Head of caudate nucleus (tissue), 42 donors: ENCODE data around the gene STEAP3.
A peak's percentile ranks its signal among the peaks of the same experiment; 100 is the strongest.
"Not testable (repeated sequence)": the region's sequence is repeated elsewhere in the genome, so short reads cannot be mapped to it uniquely, and the experiment has no call there.

Experiments
- DNase-seq, 42 donors: peaks; one replicate each; pipeline versions ENCODE4 v3.0.0 to v3.0.0-alpha.2; 2020 to 2021; ENCODE audit warnings: mixed read lengths in 7 of 42
- intact Hi-C: fragments of 100-400 bp; cut with DNase I; formaldehyde crosslinking; loops from one replicate; pipeline ENCODE4 v1.15.0; 2022

STEAP3 gene

DNA sequence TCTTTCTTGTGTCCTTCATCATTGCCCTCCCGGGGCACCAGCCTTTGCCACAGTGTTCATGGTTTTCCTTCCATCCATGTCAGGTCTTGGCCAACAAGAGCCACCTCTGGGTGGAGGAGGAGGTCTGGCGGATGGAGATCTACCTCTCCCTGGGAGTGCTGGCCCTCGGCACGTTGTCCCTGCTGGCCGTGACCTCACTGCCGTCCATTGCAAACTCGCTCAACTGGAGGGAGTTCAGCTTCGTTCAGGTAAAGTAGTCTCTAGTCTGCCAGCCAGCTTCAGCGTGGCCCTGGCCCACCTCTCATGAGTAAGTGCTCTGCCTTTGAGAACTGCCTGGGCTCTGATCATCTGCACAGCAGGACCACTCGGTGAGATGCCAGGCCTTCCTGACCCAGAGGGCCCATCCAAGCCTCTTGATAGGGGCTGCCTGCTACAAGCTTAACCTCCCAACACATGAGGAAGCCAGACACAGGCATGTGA, 31.0 kb downstream of the STEAP3 start:
- intact Hi-C loops: no loop called here
- peak in 4 of 42 donors; percentile 2 to 23 (median 10) for DNase-seq

GRCh38 chr2:119255760-119256581, 32.3 kb downstream of the STEAP3 start:
- intact Hi-C loops: no loop called here
- DNase-seq: peak in 3 of 42 donors; percentile 4 to 21 (median 12)

DNA sequence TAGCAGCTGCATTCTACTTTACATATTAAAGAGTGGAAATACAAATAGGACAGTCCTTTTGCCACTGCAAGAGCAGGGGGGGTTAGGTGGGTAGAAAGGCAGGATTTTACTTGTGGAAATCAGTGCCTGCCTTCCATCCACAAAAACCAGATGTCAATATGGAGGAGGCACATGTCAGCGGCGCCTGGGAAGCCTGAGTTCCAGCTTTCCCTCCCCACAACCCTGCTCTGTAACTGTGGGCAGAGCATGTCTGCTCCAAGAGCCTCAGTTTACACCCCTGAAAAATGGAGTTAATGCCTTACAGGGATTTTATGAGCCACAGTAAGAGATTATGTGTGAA, 32.9 kb downstream of the STEAP3 start:
- intact Hi-C loops: no loop called here

GRCh38 chr2:119257198-119257597, 33.6 kb downstream of the STEAP3 start:
- peak in 4 of 42 donors; percentile 1 to 19 (median 6) for DNase-seq
- intact Hi-C loops: no loop called here

More for the DNA sequence above, 32.9 kb downstream of the STEAP3 start:
- DNase-seq: peak in 3 of 42 donors; percentile 6 to 33 (median 10)

DNA sequence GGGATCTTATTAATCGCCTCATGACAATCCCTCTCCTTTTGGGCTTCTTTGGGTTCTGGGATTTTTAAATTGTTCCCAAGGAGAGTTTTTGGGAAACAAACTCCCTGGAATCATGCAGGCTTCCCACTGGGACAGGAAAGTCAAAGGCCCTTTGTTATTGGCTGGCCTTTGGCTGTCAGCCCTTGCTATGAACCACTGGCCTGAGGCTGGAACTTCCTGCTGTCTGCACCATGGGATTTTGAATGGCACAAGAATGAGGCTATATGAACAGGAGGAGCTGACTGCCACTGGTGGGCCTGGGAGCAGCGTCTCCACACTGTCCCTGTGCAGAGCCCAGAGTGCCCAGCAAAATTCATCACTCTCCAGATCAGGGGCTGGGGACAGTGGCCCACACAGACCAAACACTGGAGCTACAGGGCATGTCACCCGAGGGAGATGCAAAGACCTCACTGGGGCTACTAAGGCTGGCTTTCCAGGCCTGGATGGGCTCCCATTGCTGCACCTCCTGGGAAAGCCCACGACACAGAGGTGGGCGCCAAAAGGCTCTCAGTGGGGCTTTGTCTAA, 35.7 kb downstream of the STEAP3 start:
- peak in 25 of 42 donors; percentile 22 to 74 (median 45) for DNase-seq
- intact Hi-C loops: no loop called here

GRCh38 chr2:119260646-119261492, 37.2 kb downstream of the STEAP3 start:
- DNase-seq: peak in 2 of 42 donors; percentile 3 to 26
- intact Hi-C loops: no loop called here

GRCh38 chr2:119261493-119262225, 38.0 kb downstream of the STEAP3 start:
- intact Hi-C loops: no loop called here
- peak in 3 of 42 donors; percentile 3 to 9 (median 7) for DNase-seq

- intact Hi-C loops: no loop called here
- DNase-seq: peak in 2 of 42 donors; percentile 14 to 30
These were observed 39.4 kb downstream of the STEAP3 start for GRCh38 chr2:119263025-119263424.

GRCh38 chr2:119263656-119264055, 40.0 kb downstream of the STEAP3 start:
- peak in 24 of 42 donors; percentile 11 to 62 (median 40) for DNase-seq

GRCh38 chr2:119264781-119265692, 41.4 kb downstream of the STEAP3 start:
- peak in 14 of 42 donors; percentile 24 to 59 (median 32) for DNase-seq
- intact Hi-C loops: no loop called here

More at GRCh38 chr2:119263656-119264055, 40.0 kb downstream of the STEAP3 start:
- intact Hi-C loops: no loop called here

GRCh38 chr2:119265693-119266066, 42.0 kb downstream of the STEAP3 start:
- intact Hi-C loops: no loop called here

GRCh38 chr2:119266091-119266589, 42.5 kb downstream of the STEAP3 start:
- intact Hi-C loops: no loop called here
- peak in 2 of 42 donors; percentile 6 to 13 for DNase-seq

More at GRCh38 chr2:119265693-119266066, 42.0 kb downstream of the STEAP3 start:
- DNase-seq: peak in 2 of 42 donors; percentile 3 to 9

GRCh38 chr2:119267604-119268003, 44.0 kb downstream of the STEAP3 start:
- intact Hi-C loops: no loop called here
- DNase-seq: no peak

DNA sequence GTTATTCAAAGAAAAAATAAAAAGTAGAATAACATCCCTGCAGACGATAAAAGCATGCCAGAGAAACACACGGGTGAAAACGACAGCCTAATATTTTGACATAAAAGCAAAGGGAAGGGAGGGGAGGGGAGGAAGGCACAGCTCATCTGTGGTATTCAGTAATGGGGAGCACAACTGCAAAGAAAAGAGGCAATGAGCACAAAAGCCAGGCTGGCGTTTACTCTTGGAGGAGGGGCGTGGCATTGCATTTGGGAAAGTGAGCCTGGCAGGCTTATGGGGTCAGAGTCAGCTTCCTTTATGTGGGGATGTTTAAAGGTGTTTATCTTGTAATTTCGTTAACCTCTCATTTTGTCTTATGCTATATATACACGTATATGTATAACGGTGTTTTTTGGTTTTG, 53.2 kb downstream of the STEAP3 start:
- intact Hi-C loops: no loop called here
- DNase-seq: no peak

- intact Hi-C loops, DNase-seq: not testable (repeated sequence)
These were observed 54.8 kb downstream of the STEAP3 start for GRCh38 chr2:119278385-119278784.

GRCh38 chr2:119278946-119279345, 55.3 kb downstream of the STEAP3 start:
- intact Hi-C loops: no loop called here
- DNase-seq: no peak

DNA sequence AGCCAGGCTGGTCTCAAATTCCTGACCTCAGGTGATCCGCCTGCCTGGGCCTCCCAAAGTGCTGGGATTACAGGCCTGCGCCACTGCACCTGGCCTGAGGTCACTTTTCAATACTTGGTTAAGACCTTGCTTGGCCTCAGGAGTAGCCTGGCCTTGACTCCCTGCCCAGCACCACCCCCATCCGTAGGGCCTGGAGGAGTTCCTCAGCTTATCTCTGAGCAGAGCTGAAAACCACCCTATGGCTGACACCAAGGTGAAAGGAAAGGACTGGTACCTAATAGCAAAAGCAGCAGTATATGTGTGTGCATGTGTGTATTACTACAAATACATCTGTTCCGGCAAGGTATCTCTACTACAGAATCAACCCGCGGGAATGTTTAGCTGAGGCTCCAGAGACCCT, 56.0 kb downstream of the STEAP3 start:
- intact Hi-C loops: no loop called here
- DNase-seq: no peak
